K562 (cell line): Measurements from ENCODE around the gene CPT1B. TPM values are rescaled to one million over a fixed set of nuclear protein-coding genes. Genes with fewer than 3 reads are reported as not detected.

Source experiments
- ATAC-seq: fragments of 200-7000 bp; cut with Tn5 transposase; 3 replicates; pipeline ENCODE4 v1.9.1; 2020; ENCODE audit warnings: moderate library complexity
- BruUV-seq: library from RNA; stranded (reverse); fragments of 400-500 nt; replicated peaks from 2 replicates; lab custom pipeline; 2021; lab: Mats Ljungman, UMichigan
- CTCF ChIA-PET: fragments of 300-600 bp; formaldehyde crosslinking; extraction: SDS; loops from one replicate; lab custom pipeline; 2021; ENCODE audit warnings: low intra/inter-chr PET ratio; lab: Yijun Ruan, JAX
- POLR2A ChIA-PET: fragments of 300-600, 350-650 bp; sonication (Branson Sonifier 250); formaldehyde crosslinking; extraction: SDS; loops from one replicate; lab custom pipeline; 2021; ENCODE audit warnings: antibody characterized with exemption, inconsistent platforms; lab: Yijun Ruan, JAX
- DNase-seq, 4 experiments: peaks; one replicate each; pipeline versions ENCODE4 v3.0.0 to v3.0.0-alpha.2; 2011 to 2018; ENCODE audit warnings: low spot score in 3 of 4, mixed read lengths in 3 of 4; ENCODE audit errors: extremely low read depth in 1 of 4
- FAIRE-seq: peaks from 2 replicates; lab custom pipeline; 2011; peaks lifted over from hg19 to GRCh38; lab: Jason Lieb, UNC
- H2AFZ ChIP-seq: 2 replicates; pipeline ENCODE4 v1.6.0; 2011; ENCODE audit warnings: low read depth, low read length, control low read depth, inconsistent platforms
- H3K27ac ChIP-seq: fragments of 200-600 bp; 3 replicates; pipeline ENCODE4 v1.8.0; 2011; ENCODE audit warnings: low read depth, mild to moderate bottlenecking, control low read depth, inconsistent platforms, low read length, moderate library complexity, mixed read lengths; ENCODE audit errors: extremely low read depth
- H3K27me3 ChIP-seq, 2 experiments: fragments of 300-600 bp in 1 of 2; 2 replicates in 1 of 2; 3 replicates in 1 of 2; pipeline versions ENCODE4 v1.6.0 to v1.8.0; 2011; ENCODE audit warnings: inconsistent platforms in 2 of 2, low read length in 2 of 2, mild to moderate bottlenecking in 1 of 2, mixed read lengths in 1 of 2, moderate library complexity in 1 of 2; ENCODE audit not compliant: control insufficient read depth in 2 of 2, insufficient read depth in 2 of 2
- H3K36me3 ChIP-seq: fragments of 300-600 bp; 3 replicates; pipeline ENCODE4 v1.8.0; 2011; ENCODE audit warnings: mild to moderate bottlenecking, low read length, inconsistent platforms; ENCODE audit not compliant: control insufficient read depth, insufficient read depth
- H3K4me1 ChIP-seq, 2 experiments: fragments of 200-600 bp in 1 of 2; replicated peaks in 1 of 2; 2 replicates in 1 of 2; 3 replicates in 1 of 2; pipeline versions ENCODE4 v1.5.1 to v1.8.0; 2011; ENCODE audit warnings: inconsistent platforms in 2 of 2, low read length in 2 of 2, mild to moderate bottlenecking in 1 of 2, mixed read lengths in 1 of 2, moderate library complexity in 1 of 2; ENCODE audit not compliant: control insufficient read depth in 2 of 2, insufficient read depth in 2 of 2
- H3K4me2 ChIP-seq: 2 replicates; pipeline ENCODE4 v1.6.1; 2011; ENCODE audit warnings: low read length, control low read depth, inconsistent platforms, mixed read lengths; ENCODE audit not compliant: insufficient read depth
- H3K4me3 ChIP-seq: fragments of 200-600 bp; sonication (generic), shearing (Covaris generic); 2 replicates; pipeline ENCODE4 v1.5.1; 2016; ENCODE audit warnings: control low read depth, inconsistent platforms
- H3K79me2 ChIP-seq: fragments of 200-600 bp; 3 replicates; pipeline ENCODE4 v1.8.0; 2011; ENCODE audit warnings: low read length, inconsistent platforms; ENCODE audit not compliant: control insufficient read depth, insufficient read depth
- H3K9ac ChIP-seq, 2 experiments: 2 replicates each; pipeline versions ENCODE4 v1.6.0 to v1.6.1; 2011; ENCODE audit warnings: low read depth in 2 of 2, low read length in 2 of 2, control low read depth in 1 of 2, inconsistent platforms in 1 of 2, mild to moderate bottlenecking in 1 of 2, mixed read lengths in 1 of 2; ENCODE audit not compliant: insufficient read depth in 1 of 2
- H3K9me1 ChIP-seq: one replicate; pipeline ENCODE4 v1.6.0; 2011; ENCODE audit warnings: inconsistent platforms, mild to moderate bottlenecking, low read length, moderate library complexity; ENCODE audit not compliant: control insufficient read depth, insufficient read depth
- H3K9me3 ChIP-seq: replicated peaks from 2 replicates; pipeline ENCODE4 v1.5.1; 2011; ENCODE audit warnings: low read depth, low read length, inconsistent platforms; ENCODE audit not compliant: control insufficient read depth, insufficient read depth
- H4K20me1 ChIP-seq: replicated peaks from 2 replicates; pipeline ENCODE4 v1.6.1; 2011; ENCODE audit warnings: low read length, inconsistent platforms, mixed read lengths; ENCODE audit not compliant: control insufficient read depth, insufficient read depth
- C11orf30 ChIP-seq: fragments of 450-650 bp; IDR thresholded peaks from 2 replicates; pipeline ENCODE4 v1.6.1; 2016; ENCODE audit warnings: low read depth, mild to moderate bottlenecking
- CBX1 ChIP-seq: sonication (generic); IDR thresholded peaks from 2 replicates; pipeline ENCODE4 v1.6.1; 2016; ENCODE audit warnings: antibody characterized with exemption, low read depth, mild to moderate bottlenecking
- DPF2 ChIP-seq: fragments of 450-650 bp; IDR thresholded peaks from 2 replicates; pipeline ENCODE4 v1.6.1; 2016
- ELF2 ChIP-seq: fragments of 250-450 bp; sonication (Bioruptor Pico); IDR thresholded peaks from 2 replicates; pipeline ENCODE4 v1.5.0; 2021; ENCODE audit warnings: mild to moderate bottlenecking
- ETV5 ChIP-seq: sonication (generic); formaldehyde crosslinking; IDR thresholded peaks from 2 replicates; pipeline ENCODE4 v1.4.0; 2020; ENCODE audit warnings: low read depth, mild to moderate bottlenecking, missing genetic modification reagents
- MEIS2 ChIP-seq: fragments of 450-650 bp; IDR thresholded peaks from 2 replicates; pipeline ENCODE4 v1.6.1; 2014; ENCODE audit warnings: mild to moderate bottlenecking; ENCODE audit not compliant: partially characterized antibody
- NCOR1 ChIP-seq: fragments of 450-650 bp; IDR thresholded peaks from 2 replicates; pipeline ENCODE4 v1.6.1; 2016; ENCODE audit warnings: mild to moderate bottlenecking, moderate library complexity
- PRPF4 ChIP-seq: fragments of 200-400 bp; formaldehyde crosslinking; IDR thresholded peaks from one replicate; pipeline ENCODE4 v1.6.1; 2017; ENCODE audit warnings: low read length, low read depth, mild to moderate bottlenecking; ENCODE audit not compliant: insufficient read depth, poor library complexity, severe bottlenecking
- PTBP1 ChIP-seq: fragments of 200-400 bp; formaldehyde crosslinking; IDR thresholded peaks from 2 replicates; pipeline ENCODE4 v1.6.1; 2017; ENCODE audit warnings: low read depth, low read length
- TOE1 ChIP-seq, 2 experiments: fragments of 450-650 bp in 1 of 2; sonication (generic) in 1 of 2; formaldehyde crosslinking in 1 of 2; IDR thresholded peaks; 2 replicates each; pipeline versions ENCODE4 v1.7.1 to v1.8.0; 2016 to 2022; ENCODE audit warnings: borderline replicate concordance in 2 of 2, mild to moderate bottlenecking in 2 of 2, antibody characterized with exemption in 1 of 2, inconsistent platforms in 1 of 2, low read depth in 1 of 2, missing genetic modification reagents in 1 of 2, moderate library complexity in 1 of 2
- WGBS: fragments of 100-300 bp; shearing (Covaris generic); methylation state at CpG from one replicate; pipeline ENCODE4 v1.1.6; 2016; ENCODE audit warnings: low coverage, mixed read lengths; ENCODE audit not compliant: insufficient coverage; ENCODE audit errors: missing lambda C conversion rate; 5-methylcytosine and 5-hydroxymethylcytosine counted together
- in situ Hi-C: fragments of 300-500 bp; cut with MboI; formaldehyde crosslinking; loops from 4 replicates; pipeline ENCODE4 v1.15.0; 2018; ENCODE audit warnings: inconsistent platforms, mixed read lengths
- intact Hi-C: fragments of 100-400 bp; cut with micrococcal nuclease; formaldehyde crosslinking; loops from 2 replicates; pipeline ENCODE4 v1.14.2; 2022
- polyA plus RNA-seq, 8 experiments: library from polyadenylated mRNA; depleted of rRNA in 4 of 8; stranded (reverse) in 5 of 8; unstranded in 3 of 8; fragments of >200 nt; fragmentation: Nextera tagmentation in 2 of 8; fragmentation: Illumina TruSeq in 1 of 8; extraction: Ambion mirVana in 2 of 8; extraction: Trizol in 1 of 8; gene quantifications; 2 replicates each; pipeline versions ENCODE4 v1.2.1 to v1.2.3, GENCODE V29; 2011 to 2014; ENCODE audit warnings: inconsistent platforms in 1 of 8, missing spikeins in 1 of 8
- total RNA-seq, 7 experiments: library from RNA; depleted of rRNA in 6 of 7; stranded (reverse); fragments of >200 nt in 6 of 7; fragmentation: Illumina TruSeq in 2 of 7; extraction: Trizol in 2 of 7; gene quantifications; 2 replicates each; pipeline versions ENCODE4 v1.2.1 to v1.2.3, GENCODE V29; 2011 to 2021; ENCODE audit warnings: low replicate concordance in 1 of 7
- TF ChIP-seq, protein P1 (sequence below): fragments of 450-650 bp; IDR thresholded peaks from 2 replicates; pipeline ENCODE4 v1.6.1; 2016; ENCODE audit warnings: missing biosample characterization, missing genetic modification characterization

The CPT1B gene
- total and polyA plus RNA-seq, 9 of the 15 experiments (the other 6 are each of a cell fraction or from before 2014, with no cell fraction given): 0.35 to 6.1 (median 2.6) TPM

GRCh38 chr22:50578776-50579310 is 616 bp upstream of the CPT1B start:
- no TSS peak for BruUV-seq
- no peak for TF ChIP-seq ETV5 (CRISPR knock-in tag)
- TF ChIP-seq MEIS2: no peak
- no peak for TF ChIP-seq PRPF4
- TF ChIP-seq C11orf30: no peak
- TF ChIP-seq ELF2 (CRISPR knock-in tag): no peak
- no peak for FAIRE-seq
- Histone ChIP-seq H3K36me3 (no peaks in the 10 kb centered on the region; the same call in 2 of the 3 replicates), H3K4me2 (no peak overlapping the region), H2AFZ (no peak overlapping the region), H3K27me3 (no peaks in the 10 kb centered on the region), H3K9me1 (no peaks in the 10 kb centered on the region), H3K4me1 (peaks cover 7 to 31% of the 10 kb centered on the region in 2 experiments; a peak in 3 of 5 replicates), H3K27ac (no peak overlapping the region), H3K9me3 (no peaks in the 10 kb centered on the region), H4K20me1 (no peaks in the 10 kb centered on the region), H3K4me3 (no peak overlapping the region), H3K9ac (no peak overlapping the region; a peak in 1 of 4 replicates), H3K79me2 (peaks cover 6% of the 10 kb centered on the region; the same call in 2 of the 3 replicates)
- no peak for ATAC-seq
- no peak for DNase-seq
- in situ Hi-C loops: loop anchor here (5.0 kb wide), 1 partner anchor 33 kb away; no protein-coding TSS in a partner anchor
- 75% methylated on average over 5 of the region's 8 CpGs for WGBS
- intact Hi-C loops: no loop called here
- ChIA-PET POLR2A (interaction anchor here (0.6 to 2.0 kb wide), 4 partner anchors 13 to 145 kb away, joined by 3 to 4 read pairs (median 3); partner anchors contain the start of gene SYCE3), CTCF (no interaction called here)

DNA sequence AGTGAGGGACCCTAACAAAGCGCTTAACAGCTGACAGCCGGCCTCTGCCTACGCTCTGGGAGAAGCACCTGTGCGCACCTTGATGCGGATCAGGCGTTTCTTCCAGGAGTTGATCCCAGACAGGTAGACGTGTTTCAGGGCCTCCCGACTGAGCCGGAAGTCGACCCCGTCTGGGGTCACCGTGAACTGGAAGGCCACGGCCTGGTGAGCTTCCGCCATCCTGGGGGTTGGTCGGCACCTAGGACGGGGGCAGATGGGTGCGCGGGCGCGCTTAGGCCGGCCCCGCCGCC is 585 bp downstream of the CPT1B start:
- CTCF ChIA-PET: interaction anchor here (2.8 to 3.2 kb wide), 2 partner anchors 43 to 114 kb away, joined by 41 to 51 read pairs; no protein-coding TSS in a partner anchor

More for the DNA sequence above, 585 bp downstream of the CPT1B start:
- Histone ChIP-seq H3K9me3 (no peaks in the 10 kb centered on the region), H3K9me1 (no peaks in the 10 kb centered on the region), H3K27ac (no peak overlapping the region), H4K20me1 (no peaks in the 10 kb centered on the region), H3K4me1 (peaks cover 4 to 23% of the 10 kb centered on the region in 2 experiments; a peak in 3 of 5 replicates), H3K4me3 (no peak overlapping the region), H3K36me3 (no peaks in the 10 kb centered on the region; the same call in 2 of the 3 replicates), H3K27me3 (no peaks in the 10 kb centered on the region), H3K79me2 (peaks cover 6% of the 10 kb centered on the region; the same call in 2 of the 3 replicates), H3K9ac (no peak overlapping the region), H3K4me2 (no peak overlapping the region), H2AFZ (no peak overlapping the region)
- BruUV-seq: no TSS peak
- FAIRE-seq (no peak), DNase-seq (no peak), ATAC-seq (no peak)
- 65% methylated on average over 10 of the region's 23 CpGs for WGBS
- POLR2A ChIA-PET: interaction anchor here (2.0 kb wide), 1 partner anchor 12 kb away, joined by 4 read pairs; no protein-coding TSS in a partner anchor
- in situ Hi-C loops (loop anchor here (5.0 kb wide), 1 partner anchor 35 kb away; no protein-coding TSS in a partner anchor), intact Hi-C loops (no loop called here)
- TF ChIP-seq NCOR1 (no peak), PTBP1 (no peak), TOE1 (IDR thresholded peaks at IDR 0.05; ENCODE audit: borderline replicate concordance) (no peak), TOE1 (CRISPR knock-in tag; IDR thresholded peaks at IDR 0.05; ENCODE audit: borderline replicate concordance, low read depth) (no peak), CBX1 (no peak), DPF2 (no peak)
- TF ChIP-seq, protein P1, sequence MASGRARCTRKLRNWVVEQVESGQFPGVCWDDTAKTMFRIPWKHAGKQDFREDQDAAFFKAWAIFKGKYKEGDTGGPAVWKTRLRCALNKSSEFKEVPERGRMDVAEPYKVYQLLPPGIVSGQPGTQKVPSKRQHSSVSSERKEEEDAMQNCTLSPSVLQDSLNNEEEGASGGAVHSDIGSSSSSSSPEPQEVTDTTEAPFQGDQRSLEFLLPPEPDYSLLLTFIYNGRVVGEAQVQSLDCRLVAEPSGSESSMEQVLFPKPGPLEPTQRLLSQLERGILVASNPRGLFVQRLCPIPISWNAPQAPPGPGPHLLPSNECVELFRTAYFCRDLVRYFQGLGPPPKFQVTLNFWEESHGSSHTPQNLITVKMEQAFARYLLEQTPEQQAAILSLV (tag): no peak
